GM20000 (cell line): ENCODE data around the gene WDFY2.

Experiments
- DNase-seq: peaks from one replicate; pipeline ENCODE4 v3.0.0; 2012; ENCODE audit warnings: low spot score
- CTCF ChIP-seq: IDR thresholded peaks from 2 replicates; pipeline ENCODE4 v1.5.1; 2012; ENCODE audit warnings: mild to moderate bottlenecking, control low read depth; ENCODE audit errors: extremely low read depth, missing control alignments

WDFY2 gene

GRCh38 chr13:51737609-51738008 is 153.3 kb downstream of the WDFY2 start:
- TF ChIP-seq CTCF: no peak

GRCh38 chr13:51738226-51738905 is 154.1 kb downstream of the WDFY2 start:
- DNase-seq: no peak
- TF ChIP-seq CTCF: no peak

More at GRCh38 chr13:51737609-51738008, 153.3 kb downstream of the WDFY2 start:
- DNase-seq: no peak

GRCh38 chr13:51739027-51739764 is 154.9 kb downstream of the WDFY2 start:
- no peak for TF ChIP-seq CTCF
- no peak for DNase-seq

GRCh38 chr13:51740698-51741097 is 156.4 kb downstream of the WDFY2 start:
- no peak for DNase-seq
- no peak for TF ChIP-seq CTCF

- no peak for TF ChIP-seq CTCF
- DNase-seq: no peak
Measured at GRCh38 chr13:51742031-51742430, 157.8 kb downstream of the WDFY2 start.

GRCh38 chr13:51742611-51743010 is 158.3 kb downstream of the WDFY2 start:
- TF ChIP-seq CTCF: no peak
- DNase-seq: no peak

GRCh38 chr13:51745243-51745642 is 161.0 kb downstream of the WDFY2 start:
- no peak for DNase-seq
- no peak for TF ChIP-seq CTCF
